GM18499 (cell line): ENCODE data around the gene RAB40AL.

Experiments
- ATAC-seq: cut with Tn5 transposase; IDR thresholded peaks from one replicate; pipeline ENCODE4 v1.9.1; 2021; ENCODE audit warnings: moderate number of reproducible peaks; ENCODE audit not compliant: insufficient read depth, unreplicated experiment

The RAB40AL gene

GRCh38 chrX:102978594-102978993 is 41.5 kb downstream of the RAB40AL start:
- no peak for ATAC-seq

DNA sequence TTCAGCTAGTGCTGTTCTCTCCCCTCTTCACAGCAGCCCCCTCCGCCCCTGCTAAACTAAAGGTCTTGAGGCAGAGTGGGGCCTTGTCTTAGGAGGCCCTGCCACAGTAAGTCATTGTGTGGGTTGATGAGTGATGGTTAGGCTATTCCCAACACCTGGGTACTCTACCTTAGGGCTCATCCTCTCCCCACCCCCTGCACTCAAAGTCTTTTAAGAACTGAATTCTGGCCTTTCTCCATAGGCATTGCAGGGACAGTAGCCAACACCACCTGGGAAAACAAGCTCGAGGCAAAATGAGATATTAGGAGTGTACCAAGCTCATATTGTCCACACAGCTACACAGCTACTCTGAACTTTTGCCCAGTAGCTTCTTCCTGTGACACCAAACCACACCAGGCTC is 42.5 kb downstream of the RAB40AL start:
- ATAC-seq: no peak

DNA sequence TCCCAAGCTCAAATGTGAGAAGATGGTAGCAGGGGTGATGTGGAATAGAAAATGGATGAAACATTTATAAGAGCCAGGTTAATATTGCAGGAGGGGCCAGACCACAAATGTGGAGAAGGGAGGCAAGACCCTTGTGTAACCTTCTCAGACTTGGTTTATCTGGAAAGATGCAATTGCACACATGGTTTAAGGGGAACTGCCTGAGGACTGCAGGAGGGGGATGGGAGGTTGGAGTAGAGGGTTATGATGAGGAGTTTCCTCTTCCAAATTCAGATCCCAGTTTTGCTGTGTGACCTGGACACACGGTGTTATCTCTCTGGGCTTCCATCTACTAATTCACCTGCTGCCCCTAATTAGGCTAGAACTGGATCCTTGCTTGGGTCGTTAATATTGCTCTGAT is 46.1 kb downstream of the RAB40AL start:
- ATAC-seq: no peak

- no peak for ATAC-seq
Measured at GRCh38 chrX:102985192-102985591, 48.1 kb downstream of the RAB40AL start.
